ENCODE results near the gene ARSB. TPM values are rescaled to one million over a fixed set of nuclear protein-coding genes. Genes with fewer than 3 reads are reported as not detected.

ARSB gene
- total RNA-seq, 1 donor from 2014 or later: 14.6 TPM

DNA sequence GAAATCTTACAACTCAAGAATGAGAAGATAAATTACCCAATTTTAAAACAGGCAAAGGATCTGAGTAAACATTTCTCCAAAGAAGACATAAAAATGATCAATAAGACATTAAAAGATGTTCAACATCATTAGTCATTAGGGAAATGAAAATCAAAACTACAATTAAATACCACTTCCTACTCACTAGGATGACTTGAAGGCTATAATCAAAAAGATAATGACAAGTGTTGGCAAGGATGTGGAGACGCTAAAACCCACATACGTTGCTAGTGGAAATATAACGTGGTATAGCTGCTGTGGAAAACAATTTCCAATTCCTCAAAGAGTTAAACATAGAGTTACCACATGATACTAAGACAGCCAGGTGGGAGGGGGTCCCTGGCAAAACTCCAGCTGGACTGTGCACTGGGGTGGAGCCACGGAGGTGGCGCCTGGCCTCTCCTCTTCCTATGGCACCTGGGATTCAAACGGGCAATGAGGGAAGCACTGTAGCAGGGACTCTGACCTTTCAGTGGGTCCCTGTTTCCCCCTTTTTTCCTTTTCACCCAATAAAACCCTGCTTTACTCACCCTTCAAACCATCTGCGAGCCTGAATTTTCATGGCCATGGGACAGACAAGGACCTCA lies 5.9 kb downstream of the ARSB start:
- no peaks in the 10 kb centered on the region for H3K27me3 ChIP-seq (ENCODE audit: control insufficient read depth in 3 of 3, insufficient read depth in 3 of 3, low read length in 3 of 3)
- no peaks in the 10 kb centered on the region for H3K9me3 ChIP-seq (ENCODE audit: control insufficient read depth in 3 of 3, low read length in 3 of 3)
- no peak overlapping the region for H3K27ac ChIP-seq (ENCODE audit: low read depth, low read length)
- no peak overlapping the region for H3K9ac ChIP-seq (ENCODE audit: low read depth in 1 of 3, low read length in 3 of 3)
- H3K4me1 ChIP-seq (ENCODE audit: control insufficient read depth in 3 of 3, insufficient read depth in 3 of 3, low read length in 3 of 3): peaks cover 0 to 14% (median 6%) of the 10 kb centered on the region in 3 donors
- H3K4me3 ChIP-seq (ENCODE audit: low read length in 3 of 3): no peak overlapping the region
- no peaks in the 10 kb centered on the region for H3K36me3 ChIP-seq (ENCODE audit: control insufficient read depth in 3 of 3, insufficient read depth in 3 of 3, low read length in 3 of 3)

DNA sequence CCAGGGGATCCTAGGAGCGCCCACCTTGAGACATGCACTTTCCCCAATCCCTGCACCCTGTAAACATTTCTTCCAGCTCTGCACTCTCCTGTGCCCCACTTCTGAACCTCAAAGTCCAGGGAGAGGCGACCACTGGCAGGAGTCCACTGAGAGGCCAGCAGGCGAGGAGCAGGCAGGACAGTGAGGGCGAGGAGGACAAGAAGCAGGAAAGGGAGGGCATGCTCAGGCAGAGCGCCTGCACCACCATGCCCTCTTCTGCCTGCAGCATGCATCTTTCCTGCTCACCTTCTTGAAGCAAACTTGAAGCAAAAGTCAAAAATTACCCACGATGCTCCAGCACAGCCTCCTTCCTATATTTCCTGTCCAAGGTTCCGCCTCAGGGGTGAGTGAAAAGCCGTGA lies 10.1 kb downstream of the ARSB start:
- Histone ChIP-seq H3K36me3 (ENCODE audit: control insufficient read depth in 3 of 3, insufficient read depth in 3 of 3, low read length in 3 of 3) (no peaks in the 10 kb centered on the region), H3K4me1 (ENCODE audit: control insufficient read depth in 3 of 3, insufficient read depth in 3 of 3, low read length in 3 of 3) (peaks cover 14 to 26% (median 15%) of the 10 kb centered on the region in 3 donors), H3K4me3 (ENCODE audit: low read length in 3 of 3) (no peak overlapping the region), H3K9me3 (ENCODE audit: control insufficient read depth in 3 of 3, low read length in 3 of 3) (no peaks in the 10 kb centered on the region), H3K9ac (ENCODE audit: low read depth in 1 of 3, low read length in 3 of 3) (no peak overlapping the region), H3K27me3 (ENCODE audit: control insufficient read depth in 3 of 3, insufficient read depth in 3 of 3, low read length in 3 of 3) (no peaks in the 10 kb centered on the region), H3K27ac (ENCODE audit: low read depth, low read length) (no peak overlapping the region)

DNA sequence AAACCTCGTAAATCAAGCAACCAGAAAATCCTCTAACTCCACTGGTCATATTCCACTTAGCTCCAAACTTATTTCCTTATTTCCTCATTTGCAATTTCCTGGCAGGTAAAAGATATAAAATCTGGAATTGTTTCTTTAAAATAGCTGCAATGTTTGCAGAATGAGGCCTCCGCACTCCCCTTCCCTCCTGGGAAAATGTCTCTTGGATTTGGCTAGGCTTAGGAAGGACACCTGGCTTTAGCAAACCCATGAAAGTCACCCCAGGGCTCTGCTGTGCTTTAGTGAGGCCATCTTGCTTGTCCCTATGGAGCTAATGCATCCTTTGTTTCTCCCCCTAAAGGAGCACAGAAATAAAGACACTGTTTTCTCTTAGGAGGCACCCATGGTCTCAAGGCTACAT lies 10.5 kb downstream of the ARSB start:
- H3K4me1 ChIP-seq (ENCODE audit: control insufficient read depth in 3 of 3, insufficient read depth in 3 of 3, low read length in 3 of 3): peaks cover 14 to 26% (median 15%) of the 10 kb centered on the region in 3 donors
- no peak overlapping the region for H3K9ac ChIP-seq (ENCODE audit: low read depth in 1 of 3, low read length in 3 of 3)
- no peak overlapping the region for H3K27ac ChIP-seq (ENCODE audit: low read depth, low read length)
- no peaks in the 10 kb centered on the region for H3K27me3 ChIP-seq (ENCODE audit: control insufficient read depth in 3 of 3, insufficient read depth in 3 of 3, low read length in 3 of 3)
- H3K36me3 ChIP-seq (ENCODE audit: control insufficient read depth in 3 of 3, insufficient read depth in 3 of 3, low read length in 3 of 3): no peaks in the 10 kb centered on the region
- no peaks in the 10 kb centered on the region for H3K9me3 ChIP-seq (ENCODE audit: control insufficient read depth in 3 of 3, low read length in 3 of 3)
- H3K4me3 ChIP-seq (ENCODE audit: low read length in 3 of 3): no peak overlapping the region

DNA sequence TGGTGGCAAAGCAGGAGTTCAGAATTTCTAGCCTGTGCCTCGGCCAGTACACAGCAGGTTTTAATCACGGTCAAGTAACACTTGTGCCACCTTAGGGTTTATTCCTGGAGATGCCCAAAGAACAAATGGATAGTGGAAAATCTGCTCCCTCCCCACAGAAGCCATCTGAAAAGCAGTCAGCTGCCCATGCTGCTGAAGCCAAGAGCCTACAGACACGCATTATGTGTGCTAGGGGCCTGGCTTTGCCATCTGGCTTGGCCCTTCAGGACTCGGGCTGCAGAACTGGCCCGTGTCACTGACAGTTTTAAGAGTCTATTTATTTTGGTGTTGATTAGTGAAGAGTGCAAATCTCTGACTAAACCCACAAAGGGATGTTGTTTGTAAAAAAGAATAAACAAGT lies 11.1 kb downstream of the ARSB start:
- Histone ChIP-seq H3K36me3 (ENCODE audit: control insufficient read depth in 3 of 3, insufficient read depth in 3 of 3, low read length in 3 of 3) (no peaks in the 10 kb centered on the region), H3K9ac (ENCODE audit: low read depth in 1 of 3, low read length in 3 of 3) (peak overlapping the region in 2 of 3 donors; percentile 2 to 60), H3K4me3 (ENCODE audit: low read length in 3 of 3) (peak overlapping the region in 1 of 3 donors; percentile 35), H3K27ac (ENCODE audit: low read depth, low read length) (peak overlapping the region; percentile 42), H3K4me1 (ENCODE audit: control insufficient read depth in 3 of 3, insufficient read depth in 3 of 3, low read length in 3 of 3) (peaks cover 14 to 26% (median 15%) of the 10 kb centered on the region in 3 donors), H3K9me3 (ENCODE audit: control insufficient read depth in 3 of 3, low read length in 3 of 3) (no peaks in the 10 kb centered on the region), H3K27me3 (ENCODE audit: control insufficient read depth in 3 of 3, insufficient read depth in 3 of 3, low read length in 3 of 3) (no peaks in the 10 kb centered on the region)

DNA sequence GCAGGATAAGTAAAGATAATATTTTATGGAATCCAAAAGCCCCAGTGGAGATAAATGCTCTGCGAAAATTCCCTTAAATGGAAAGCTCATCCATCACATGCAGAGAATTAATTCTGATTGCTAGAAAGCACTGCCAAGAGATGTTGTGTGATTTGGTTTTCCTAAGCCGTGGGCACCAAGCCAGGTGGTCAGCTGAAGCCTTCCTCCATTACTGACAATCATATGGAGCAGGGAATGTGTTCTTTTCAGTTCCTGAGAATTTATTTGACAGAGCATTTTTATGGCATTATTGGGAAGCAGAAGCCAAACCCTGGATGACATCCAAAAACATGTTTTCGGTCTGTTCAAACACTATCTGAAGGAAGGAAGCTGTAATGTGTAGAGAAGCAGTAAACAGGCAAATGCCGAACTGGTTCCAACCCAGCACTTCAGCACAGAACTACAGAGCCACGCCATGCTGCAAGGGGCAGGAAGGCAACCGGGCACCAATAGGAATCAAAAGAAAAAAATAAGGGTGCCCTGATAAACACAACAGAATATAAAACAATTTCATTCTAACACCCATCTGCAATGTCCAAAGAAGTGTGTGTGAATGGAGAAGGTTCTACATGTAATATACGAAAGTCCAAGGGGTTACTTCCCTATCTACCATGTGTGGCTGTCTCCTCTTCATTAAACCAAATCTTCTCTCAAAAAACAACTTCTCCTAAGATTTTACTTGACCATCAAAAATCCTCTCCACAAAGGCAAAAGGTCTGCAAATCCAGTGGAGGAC lies 12.3 kb downstream of the ARSB start:
- Histone ChIP-seq H3K36me3 (ENCODE audit: control insufficient read depth in 3 of 3, insufficient read depth in 3 of 3, low read length in 3 of 3) (no peaks in the 10 kb centered on the region), H3K4me1 (ENCODE audit: control insufficient read depth in 3 of 3, insufficient read depth in 3 of 3, low read length in 3 of 3) (peaks cover 14 to 26% (median 15%) of the 10 kb centered on the region in 3 donors), H3K27ac (ENCODE audit: low read depth, low read length) (peak overlapping the region; percentile 42), H3K27me3 (ENCODE audit: control insufficient read depth in 3 of 3, insufficient read depth in 3 of 3, low read length in 3 of 3) (no peaks in the 10 kb centered on the region), H3K4me3 (ENCODE audit: low read length in 3 of 3) (no peak overlapping the region), H3K9me3 (ENCODE audit: control insufficient read depth in 3 of 3, low read length in 3 of 3) (no peaks in the 10 kb centered on the region), H3K9ac (ENCODE audit: low read depth in 1 of 3, low read length in 3 of 3) (no peak overlapping the region)

DNA sequence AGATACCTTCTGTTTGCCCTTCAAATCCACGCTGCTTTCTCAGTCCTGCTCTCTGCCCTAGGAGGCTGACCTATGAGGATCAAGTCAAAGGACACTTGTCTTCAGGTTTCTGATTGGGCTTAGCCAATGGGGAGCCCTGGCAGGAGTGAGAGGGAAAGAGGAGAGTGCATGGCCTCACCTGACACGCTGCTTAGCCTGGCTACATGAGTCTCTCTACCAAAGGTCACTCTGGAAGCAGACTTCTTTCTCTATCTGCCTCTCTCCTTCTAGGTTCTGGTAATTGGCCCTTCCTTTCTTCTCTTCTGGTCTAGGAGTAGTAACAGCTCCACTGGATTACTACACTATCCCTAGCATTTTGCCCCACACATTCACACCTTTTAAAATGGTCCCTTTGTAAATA lies 13.1 kb downstream of the ARSB start:
- H3K9ac ChIP-seq (ENCODE audit: low read depth in 1 of 3, low read length in 3 of 3): no peak overlapping the region
- H3K4me1 ChIP-seq (ENCODE audit: control insufficient read depth in 3 of 3, insufficient read depth in 3 of 3, low read length in 3 of 3): peaks cover 14 to 26% (median 15%) of the 10 kb centered on the region in 3 donors
- H3K4me3 ChIP-seq (ENCODE audit: low read length in 3 of 3): no peak overlapping the region
- H3K27me3 ChIP-seq (ENCODE audit: control insufficient read depth in 3 of 3, insufficient read depth in 3 of 3, low read length in 3 of 3): no peaks in the 10 kb centered on the region
- no peak overlapping the region for H3K27ac ChIP-seq (ENCODE audit: low read depth, low read length)
- H3K36me3 ChIP-seq (ENCODE audit: control insufficient read depth in 3 of 3, insufficient read depth in 3 of 3, low read length in 3 of 3): no peaks in the 10 kb centered on the region
- no peaks in the 10 kb centered on the region for H3K9me3 ChIP-seq (ENCODE audit: control insufficient read depth in 3 of 3, low read length in 3 of 3)

DNA sequence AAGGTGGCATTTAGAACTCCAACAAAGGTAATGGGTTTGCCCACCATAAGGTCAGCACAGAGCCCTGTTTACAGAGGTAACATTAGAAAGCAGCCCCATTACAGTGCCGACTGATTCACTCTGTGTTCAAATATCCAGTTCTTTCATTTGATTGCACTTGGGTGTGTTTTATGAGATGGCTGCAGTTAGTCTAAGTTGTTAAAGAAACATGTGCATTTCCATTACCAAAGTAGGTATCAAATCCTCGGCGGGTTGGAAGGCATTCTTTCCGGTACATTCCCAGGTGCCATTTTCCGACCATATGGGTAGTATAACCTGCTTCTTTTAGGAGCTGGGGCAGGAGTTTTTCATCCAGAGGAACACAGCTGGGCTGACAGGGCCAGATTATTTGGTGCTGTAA lies 16.3 kb downstream of the ARSB start:
- H3K9ac ChIP-seq (ENCODE audit: low read depth in 1 of 3, low read length in 3 of 3): no peak overlapping the region
- H3K4me3 ChIP-seq (ENCODE audit: low read length in 3 of 3): no peak overlapping the region
- H3K27ac ChIP-seq (ENCODE audit: low read depth, low read length): no peak overlapping the region
- H3K27me3 ChIP-seq (ENCODE audit: control insufficient read depth in 3 of 3, insufficient read depth in 3 of 3, low read length in 3 of 3): no peaks in the 10 kb centered on the region
- H3K36me3 ChIP-seq (ENCODE audit: control insufficient read depth in 3 of 3, insufficient read depth in 3 of 3, low read length in 3 of 3): no peaks in the 10 kb centered on the region
- peaks cover 8 to 18% (median 14%) of the 10 kb centered on the region in 3 donors for H3K4me1 ChIP-seq (ENCODE audit: control insufficient read depth in 3 of 3, insufficient read depth in 3 of 3, low read length in 3 of 3)
- H3K9me3 ChIP-seq (ENCODE audit: control insufficient read depth in 3 of 3, low read length in 3 of 3): no peaks in the 10 kb centered on the region

DNA sequence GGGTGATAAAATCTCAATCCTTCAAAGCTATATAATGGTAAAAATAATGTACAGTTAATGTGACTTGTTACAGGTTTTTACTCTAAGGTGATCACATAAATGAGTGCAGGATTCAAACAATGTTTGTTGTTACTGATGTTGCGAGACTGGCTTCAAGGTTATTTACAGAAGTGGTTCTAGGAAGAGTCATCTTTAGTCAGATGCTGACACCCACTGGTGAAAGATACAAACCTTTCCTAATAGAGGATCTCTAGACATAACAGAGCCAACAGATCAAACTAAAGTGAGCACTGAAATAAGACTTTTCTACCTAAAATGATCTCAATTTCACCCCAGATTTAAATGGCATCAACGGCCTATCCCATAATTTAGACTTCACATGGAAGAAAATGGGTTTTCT lies 20.2 kb downstream of the ARSB start:
- no peaks in the 10 kb centered on the region for H3K27me3 ChIP-seq (ENCODE audit: control insufficient read depth in 3 of 3, insufficient read depth in 3 of 3, low read length in 3 of 3)
- no peak overlapping the region for H3K9ac ChIP-seq (ENCODE audit: low read depth in 1 of 3, low read length in 3 of 3)
- H3K36me3 ChIP-seq (ENCODE audit: control insufficient read depth in 3 of 3, insufficient read depth in 3 of 3, low read length in 3 of 3): no peaks in the 10 kb centered on the region
- no peaks in the 10 kb centered on the region for H3K4me1 ChIP-seq (ENCODE audit: control insufficient read depth in 3 of 3, insufficient read depth in 3 of 3, low read length in 3 of 3)
- no peak overlapping the region for H3K4me3 ChIP-seq (ENCODE audit: low read length in 3 of 3)
- no peaks in the 10 kb centered on the region for H3K9me3 ChIP-seq (ENCODE audit: control insufficient read depth in 3 of 3, low read length in 3 of 3)
- H3K27ac ChIP-seq (ENCODE audit: low read depth, low read length): no peak overlapping the region

DNA sequence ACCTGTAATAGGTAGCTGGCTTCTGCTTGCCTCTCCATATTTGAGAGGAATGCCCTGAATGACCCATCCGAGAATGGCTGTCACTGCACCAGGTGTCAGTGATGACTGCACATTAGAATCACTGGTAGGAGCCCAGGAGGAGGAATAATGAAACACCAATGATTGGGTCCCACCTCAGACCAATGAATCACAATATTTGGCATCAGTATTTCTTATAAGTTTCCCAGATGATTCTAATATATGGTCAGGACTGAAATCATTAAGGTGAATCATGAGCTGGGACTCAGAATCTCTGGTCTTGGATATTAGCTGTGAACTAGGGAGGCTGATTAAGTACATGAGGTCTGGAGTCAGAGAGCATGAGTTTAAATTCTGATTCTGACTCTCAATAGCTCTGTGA lies 23.4 kb downstream of the ARSB start:
- Histone ChIP-seq H3K36me3 (ENCODE audit: control insufficient read depth in 3 of 3, insufficient read depth in 3 of 3, low read length in 3 of 3) (no peaks in the 10 kb centered on the region), H3K4me1 (ENCODE audit: control insufficient read depth in 3 of 3, insufficient read depth in 3 of 3, low read length in 3 of 3) (no peaks in the 10 kb centered on the region), H3K9me3 (ENCODE audit: control insufficient read depth in 3 of 3, low read length in 3 of 3) (no peaks in the 10 kb centered on the region), H3K27me3 (ENCODE audit: control insufficient read depth in 3 of 3, insufficient read depth in 3 of 3, low read length in 3 of 3) (no peaks in the 10 kb centered on the region), H3K4me3 (ENCODE audit: low read length in 3 of 3) (no peak overlapping the region), H3K9ac (ENCODE audit: low read depth in 1 of 3, low read length in 3 of 3) (no peak overlapping the region), H3K27ac (ENCODE audit: low read depth, low read length) (no peak overlapping the region)

DNA sequence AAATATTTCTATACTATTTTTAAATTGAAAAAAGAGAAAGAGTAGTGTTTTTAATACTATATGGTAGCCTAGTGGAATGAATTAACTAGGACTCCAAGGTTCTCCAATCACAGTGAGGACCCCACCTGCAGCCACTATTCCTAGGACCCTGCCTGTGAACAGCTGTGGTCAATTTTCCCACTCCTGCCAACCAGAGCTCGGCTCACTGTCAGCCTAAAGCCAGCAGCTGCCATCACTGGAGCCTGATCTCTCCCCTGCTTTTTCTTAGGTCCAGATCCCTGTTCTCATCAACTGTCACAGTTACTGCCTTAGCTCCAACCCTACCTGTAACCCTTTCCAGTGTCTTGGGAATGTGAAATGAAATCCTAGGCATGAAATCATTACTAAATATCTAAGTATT lies 25.3 kb downstream of the ARSB start:
- H3K4me3 ChIP-seq (ENCODE audit: low read length in 3 of 3): no peak overlapping the region
- no peak overlapping the region for H3K9ac ChIP-seq (ENCODE audit: low read depth in 1 of 3, low read length in 3 of 3)
- no peaks in the 10 kb centered on the region for H3K9me3 ChIP-seq (ENCODE audit: control insufficient read depth in 3 of 3, low read length in 3 of 3)
- H3K36me3 ChIP-seq (ENCODE audit: control insufficient read depth in 3 of 3, insufficient read depth in 3 of 3, low read length in 3 of 3): no peaks in the 10 kb centered on the region
- H3K27me3 ChIP-seq (ENCODE audit: control insufficient read depth in 3 of 3, insufficient read depth in 3 of 3, low read length in 3 of 3): no peaks in the 10 kb centered on the region
- H3K4me1 ChIP-seq (ENCODE audit: control insufficient read depth in 3 of 3, insufficient read depth in 3 of 3, low read length in 3 of 3): no peaks in the 10 kb centered on the region
- no peak overlapping the region for H3K27ac ChIP-seq (ENCODE audit: low read depth, low read length)
